HG03196 (cell line): Measurements from ENCODE around the gene LYPD1.
"Not testable (repeated sequence)": the region's sequence is repeated elsewhere in the genome, so short reads cannot be mapped to it uniquely, and the experiment has no call there.

ENCODE experiments used
- ATAC-seq: cut with Tn5 transposase; IDR thresholded peaks from one replicate; pipeline ENCODE4 v1.9.1; 2021; ENCODE audit not compliant: unreplicated experiment

Gene LYPD1

GRCh38 chr2:132669908-132670495, at the start of gene LYPD1:
Gene LYPD1, minus strand, starts transcription at chr2:132670205. Its CDS starts 273 bp downstream, at chr2:132669932.
- ATAC-seq = no peak

- no peak for ATAC-seq
Observed at GRCh38 chr2:132719480-132719879, 49.5 kb upstream of the LYPD1 start.

GRCh38 chr2:132716954-132717353, 46.9 kb upstream of the LYPD1 start:
- ATAC-seq = no peak

GRCh38 chr2:132715386-132716351, 45.7 kb upstream of the LYPD1 start:
- ATAC-seq = peak; percentile 61

GRCh38 chr2:132703396-132703795, 33.4 kb upstream of the LYPD1 start:
- no peak for ATAC-seq

- no peak for ATAC-seq
Observed at GRCh38 chr2:132701810-132702209, 31.8 kb upstream of the LYPD1 start.

GRCh38 chr2:132699802-132700201, 29.8 kb upstream of the LYPD1 start:
- ATAC-seq = not testable (repeated sequence)

- not testable (repeated sequence) for ATAC-seq
Observed at GRCh38 chr2:132698347-132698746, 28.3 kb upstream of the LYPD1 start.

GRCh38 chr2:132697556-132698205, 27.7 kb upstream of the LYPD1 start:
- no peak for ATAC-seq

GRCh38 chr2:132692816-132693215, 22.8 kb upstream of the LYPD1 start:
- ATAC-seq = no peak

GRCh38 chr2:132691556-132691955, 21.6 kb upstream of the LYPD1 start:
- ATAC-seq = no peak

- no peak for ATAC-seq
Observed at GRCh38 chr2:132690664-132691303, 20.8 kb upstream of the LYPD1 start.

- no peak for ATAC-seq
Observed at GRCh38 chr2:132681766-132682165, 11.8 kb upstream of the LYPD1 start.

- ATAC-seq = no peak
Observed at GRCh38 chr2:132680544-132680943, 10.5 kb upstream of the LYPD1 start.

- ATAC-seq = no peak
Observed at GRCh38 chr2:132678483-132678882, 8.5 kb upstream of the LYPD1 start.

GRCh38 chr2:132677661-132678060, 7.7 kb upstream of the LYPD1 start:
- no peak for ATAC-seq

- ATAC-seq = no peak
Observed at GRCh38 chr2:132676999-132677398, 7.0 kb upstream of the LYPD1 start.

GRCh38 chr2:132671151-132671835, 1.3 kb upstream of the LYPD1 start:
- no peak for ATAC-seq

GRCh38 chr2:132670496-132671150, 618 bp upstream of the LYPD1 start:
- no peak for ATAC-seq
